GM04503 (cell line): ENCODE measurements around the gene AKR1C8.

Experiments used
- DNase-seq: peaks from one replicate; pipeline ENCODE4 v3.0.0-alpha.2; 2012; ENCODE audit warnings: low read depth

AKR1C8 gene

DNA sequence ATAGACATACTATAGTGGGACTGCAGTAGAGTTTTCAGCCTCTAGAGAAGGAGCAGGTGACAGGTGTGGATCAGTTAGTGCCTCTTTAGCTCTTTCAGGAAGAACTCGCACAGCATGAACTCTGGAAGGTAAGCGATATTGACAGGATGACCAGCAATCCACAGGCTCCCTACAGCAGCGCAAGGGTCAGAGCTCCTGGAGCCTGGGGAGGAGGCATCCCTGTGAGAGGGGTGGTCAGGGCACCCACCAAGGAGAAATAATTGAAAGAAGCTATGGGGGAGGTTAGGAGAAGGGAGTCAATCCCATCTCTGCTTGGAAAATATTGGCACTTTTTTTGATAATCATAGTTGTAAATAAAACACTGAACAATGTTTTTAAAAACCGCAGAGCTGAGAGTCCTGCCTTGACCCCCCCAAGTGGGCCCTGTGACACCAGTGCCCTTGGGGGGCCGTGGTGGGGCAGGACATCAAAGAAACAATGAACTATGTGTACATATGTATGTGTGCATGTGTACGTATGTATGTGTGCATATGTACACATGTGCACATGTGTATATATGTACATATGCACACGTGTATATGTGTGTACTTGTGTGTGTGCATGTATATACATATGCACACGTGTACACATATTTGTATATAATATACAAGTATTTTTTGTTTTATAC lies 77.0 kb downstream of the AKR1C8 start:
- no peak for DNase-seq

DNA sequence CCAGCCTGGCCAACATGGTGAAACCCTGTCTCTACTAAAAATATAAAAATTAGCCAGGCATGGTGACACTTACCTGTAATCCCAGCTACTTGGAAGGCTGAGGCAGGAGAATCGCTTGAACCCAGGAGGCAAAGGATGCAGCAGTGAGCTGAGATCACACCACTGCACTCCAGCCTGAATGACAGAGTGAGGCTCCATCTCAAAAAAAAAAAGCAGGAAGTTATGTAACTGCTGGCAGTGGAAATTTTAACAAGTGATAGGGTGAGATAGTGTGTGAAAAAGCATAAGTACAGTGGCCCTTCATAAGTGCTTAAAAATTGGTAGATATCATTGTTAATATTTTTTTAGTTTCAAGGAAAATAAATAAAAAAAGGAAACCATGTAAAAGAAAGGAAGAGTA lies 78.4 kb downstream of the AKR1C8 start:
- DNase-seq = no peak

DNA sequence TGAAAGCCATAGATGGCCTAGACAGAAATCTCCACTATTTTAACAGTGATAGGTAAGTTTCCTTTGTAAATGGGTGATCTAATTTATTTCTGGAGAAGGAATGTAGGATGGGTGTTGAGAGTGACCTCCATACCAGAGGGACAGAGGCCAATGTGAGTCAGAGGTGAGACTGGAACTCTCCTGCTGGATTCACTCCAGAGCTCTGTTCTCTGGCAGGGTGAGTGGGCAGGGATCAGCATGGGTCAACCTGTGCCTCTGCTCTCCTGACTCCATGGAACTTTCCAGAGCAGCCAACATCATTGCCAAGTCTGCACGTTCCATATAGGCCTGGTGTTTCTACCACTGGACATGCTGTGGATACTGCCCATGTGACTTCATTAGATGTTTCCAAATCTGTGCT lies 79.3 kb downstream of the AKR1C8 start:
- DNase-seq = no peak
